Brain microvascular endothelial cell (primary cell): Measurements from ENCODE around the gene ADAM8.

Source experiments
- DNase-seq: peaks from one replicate; pipeline ENCODE4 v3.0.0-alpha.2; 2020
- H3K27ac ChIP-seq: fragments of 250-450 bp; sonication (Bioruptor Pico); 2 replicates; pipeline ENCODE4 v1.5.1; 2020; ENCODE audit warnings: mild to moderate bottlenecking, moderate library complexity
- H3K27me3 ChIP-seq: fragments of 250-450 bp; sonication (Bioruptor Pico); replicated peaks from 2 replicates; pipeline ENCODE4 v1.5.1; 2020; ENCODE audit warnings: mild to moderate bottlenecking
- H3K36me3 ChIP-seq: fragments of 250-450 bp; sonication (Bioruptor Pico); replicated peaks from 2 replicates; pipeline ENCODE4 v1.5.1; 2020; ENCODE audit warnings: mild to moderate bottlenecking
- H3K4me3 ChIP-seq: 2 replicates; pipeline ENCODE4 v1.5.1; 2011; ENCODE audit warnings: low read depth, mild to moderate bottlenecking, control low read depth, low read length, moderate library complexity
- in situ Hi-C: cut with HindIII; loops from 2 replicates; pipeline ENCODE4 v1.10.0; 2017; ENCODE audit warnings: low sequenced_read_pairs, low pct_ligation_motif_present
- TF ChIP-seq, protein P1 (sequence below): IDR thresholded peaks from 2 replicates; pipeline ENCODE4 v1.5.1; 2011; ENCODE audit warnings: low read depth, mild to moderate bottlenecking, moderate library complexity, low read length, control low read depth, inconsistent platforms; ENCODE audit errors: missing control alignments

The ADAM8 gene

DNA sequence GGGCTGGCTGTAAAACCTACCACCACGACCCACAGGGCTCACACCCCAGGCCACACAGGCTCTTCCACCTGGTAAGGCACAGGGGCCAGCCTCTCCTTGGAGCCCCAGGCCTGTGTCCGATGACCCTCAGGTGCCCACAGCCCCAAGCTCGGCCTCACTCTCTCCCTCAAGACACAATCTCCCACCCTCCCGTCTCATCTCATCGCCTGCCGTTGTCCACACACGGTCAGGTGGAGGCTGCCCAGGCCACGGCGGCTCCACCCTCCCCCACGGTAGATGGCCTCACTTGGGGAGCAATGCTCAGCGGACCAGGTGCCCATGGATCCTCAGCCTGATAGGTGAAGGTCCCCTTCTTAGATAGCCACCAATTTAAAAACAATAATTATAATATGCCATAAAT lies 55.3 kb downstream of the ADAM8 start:
- no peak for DNase-seq
- H3K27me3 ChIP-seq = no peaks in the 10 kb centered on the region
- H3K27ac ChIP-seq = no peak overlapping the region
- TF ChIP-seq, protein P1, sequence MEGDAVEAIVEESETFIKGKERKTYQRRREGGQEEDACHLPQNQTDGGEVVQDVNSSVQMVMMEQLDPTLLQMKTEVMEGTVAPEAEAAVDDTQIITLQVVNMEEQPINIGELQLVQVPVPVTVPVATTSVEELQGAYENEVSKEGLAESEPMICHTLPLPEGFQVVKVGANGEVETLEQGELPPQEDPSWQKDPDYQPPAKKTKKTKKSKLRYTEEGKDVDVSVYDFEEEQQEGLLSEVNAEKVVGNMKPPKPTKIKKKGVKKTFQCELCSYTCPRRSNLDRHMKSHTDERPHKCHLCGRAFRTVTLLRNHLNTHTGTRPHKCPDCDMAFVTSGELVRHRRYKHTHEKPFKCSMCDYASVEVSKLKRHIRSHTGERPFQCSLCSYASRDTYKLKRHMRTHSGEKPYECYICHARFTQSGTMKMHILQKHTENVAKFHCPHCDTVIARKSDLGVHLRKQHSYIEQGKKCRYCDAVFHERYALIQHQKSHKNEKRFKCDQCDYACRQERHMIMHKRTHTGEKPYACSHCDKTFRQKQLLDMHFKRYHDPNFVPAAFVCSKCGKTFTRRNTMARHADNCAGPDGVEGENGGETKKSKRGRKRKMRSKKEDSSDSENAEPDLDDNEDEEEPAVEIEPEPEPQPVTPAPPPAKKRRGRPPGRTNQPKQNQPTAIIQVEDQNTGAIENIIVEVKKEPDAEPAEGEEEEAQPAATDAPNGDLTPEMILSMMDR = no peak
- no peaks in the 10 kb centered on the region for H3K36me3 ChIP-seq
- in situ Hi-C loops = no loop called here
- H3K4me3 ChIP-seq = no peak overlapping the region

- Histone ChIP-seq H3K27me3 (no peaks in the 10 kb centered on the region), H3K27ac (no peak overlapping the region), H3K4me3 (no peak overlapping the region), H3K36me3 (no peaks in the 10 kb centered on the region)
- no peak for DNase-seq
- in situ Hi-C loops = no loop called here
- TF ChIP-seq, protein P1 = no peak
These were observed 56.9 kb downstream of the ADAM8 start for GRCh38 chr10:133219782-133220181.

DNA sequence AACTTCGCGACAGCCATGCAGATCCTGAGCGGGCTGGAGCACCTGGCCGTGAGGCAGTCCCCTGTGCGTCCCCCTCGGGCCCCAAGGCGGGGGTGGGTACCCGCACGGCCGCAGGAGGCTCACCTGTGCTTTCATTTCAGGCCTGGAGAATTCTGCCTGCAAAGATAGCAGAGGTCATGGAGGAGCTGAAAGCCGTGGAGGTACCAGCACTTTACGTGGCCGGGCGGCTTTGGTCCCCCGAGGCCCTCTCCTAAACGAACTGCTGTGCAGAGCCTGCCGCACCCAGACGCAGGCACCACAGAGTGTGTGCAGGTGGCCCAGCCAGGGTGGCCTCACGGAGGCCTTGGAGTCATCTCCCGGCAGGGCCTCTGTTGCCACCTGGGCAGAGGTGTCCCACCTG lies 57.8 kb downstream of the ADAM8 start:
- Histone ChIP-seq H3K36me3 (no peaks in the 10 kb centered on the region), H3K4me3 (no peak overlapping the region), H3K27me3 (no peaks in the 10 kb centered on the region), H3K27ac (no peak overlapping the region)
- TF ChIP-seq, protein P1 = no peak
- DNase-seq = no peak
- in situ Hi-C loops = no loop called here

- no peak for DNase-seq
- Histone ChIP-seq H3K27me3 (no peaks in the 10 kb centered on the region), H3K36me3 (no peaks in the 10 kb centered on the region), H3K4me3 (no peak overlapping the region), H3K27ac (no peak overlapping the region)
- in situ Hi-C loops = no loop called here
- TF ChIP-seq, protein P1 = no peak
These were observed 58.7 kb downstream of the ADAM8 start for GRCh38 chr10:133217800-133218589.

- no peak for DNase-seq
- TF ChIP-seq, protein P1 = no peak
- no peaks in the 10 kb centered on the region for H3K36me3 ChIP-seq
These were observed 59.9 kb downstream of the ADAM8 start for GRCh38 chr10:133216776-133217175.

DNA sequence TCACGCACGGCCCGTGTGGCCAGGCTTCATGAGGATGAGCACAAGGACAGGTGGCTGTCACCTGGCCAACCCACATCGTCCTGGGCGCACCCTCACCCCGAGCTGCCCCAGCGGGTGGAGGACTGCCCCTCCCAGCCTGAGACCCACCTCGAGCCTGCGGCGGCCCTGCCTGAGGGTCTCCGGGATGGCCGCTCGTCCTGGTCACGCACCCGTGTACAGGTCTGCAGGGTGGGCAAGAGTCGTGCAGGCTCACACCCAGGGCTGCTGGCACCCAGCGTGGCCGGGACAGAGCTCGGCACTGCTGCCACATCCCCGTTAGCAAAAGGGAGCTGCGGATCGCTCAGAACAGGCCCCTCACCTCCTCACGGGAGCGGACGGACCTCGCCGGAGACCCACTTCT lies 61.1 kb downstream of the ADAM8 start:
- H3K27me3 ChIP-seq = no peaks in the 10 kb centered on the region
- TF ChIP-seq, protein P1 = no peak
- in situ Hi-C loops = no loop called here
- no peaks in the 10 kb centered on the region for H3K36me3 ChIP-seq
- no peak overlapping the region for H3K27ac ChIP-seq
- DNase-seq = no peak
- no peak overlapping the region for H3K4me3 ChIP-seq

More at GRCh38 chr10:133216776-133217175, 59.9 kb downstream of the ADAM8 start:
- Histone ChIP-seq H3K4me3 (no peak overlapping the region), H3K27ac (no peak overlapping the region), H3K27me3 (no peaks in the 10 kb centered on the region)
- in situ Hi-C loops = no loop called here
